Stimulated activated CD4-positive, alpha-beta T cell treated with anti-CD3 and anti-CD28 coated beads, Interleukin-1b, Interleukin-23, amount 100 ng/mL, for 4 hours (primary cell): ENCODE data around the gene CA4.
"Not testable (repeated sequence)": the region's sequence is repeated elsewhere in the genome, so short reads cannot be mapped to it uniquely, and the experiment has no call there.

Source experiments
- DNase-seq, 2 donors: peaks; one replicate each; pipeline ENCODE4 v3.0.0-alpha.2; 2020; ENCODE audit warnings: low read depth in 2 of 2

Gene CA4

GRCh38 chr17:60174767-60175166, 25.0 kb downstream of the CA4 start:
- DNase-seq: not testable (repeated sequence)

GRCh38 chr17:60176763-60177162, 27.0 kb downstream of the CA4 start:
- DNase-seq: not testable (repeated sequence)

- DNase-seq: not testable (repeated sequence)
These were observed 28.4 kb downstream of the CA4 start for GRCh38 chr17:60178180-60178579.

- not testable (repeated sequence) for DNase-seq
These were observed 30.6 kb downstream of the CA4 start for GRCh38 chr17:60180380-60180779.

GRCh38 chr17:60186372-60186771, 36.6 kb downstream of the CA4 start:
- DNase-seq: not testable (repeated sequence)

- not testable (repeated sequence) for DNase-seq
These were observed 37.3 kb downstream of the CA4 start for GRCh38 chr17:60186846-60187745.

GRCh38 chr17:60188759-60189158, 39.0 kb downstream of the CA4 start:
- no peak for DNase-seq

- DNase-seq: not testable (repeated sequence)
These were observed 40.3 kb downstream of the CA4 start for GRCh38 chr17:60190032-60190431.

- not testable (repeated sequence) for DNase-seq
These were observed 43.3 kb downstream of the CA4 start for GRCh38 chr17:60193032-60193431.

GRCh38 chr17:60193482-60193881, 43.7 kb downstream of the CA4 start:
- no peak for DNase-seq

GRCh38 chr17:60194141-60194540, 44.4 kb downstream of the CA4 start:
- not testable (repeated sequence) for DNase-seq

- not testable (repeated sequence) for DNase-seq
These were observed 48.9 kb downstream of the CA4 start for GRCh38 chr17:60198630-60199029.

GRCh38 chr17:60205782-60206181, 56.0 kb downstream of the CA4 start:
- DNase-seq: not testable (repeated sequence)

- not testable (repeated sequence) for DNase-seq
These were observed 58.5 kb downstream of the CA4 start for GRCh38 chr17:60208302-60208701.
